H1 (cell line): ENCODE data around the gene CCDC7. TPM values are rescaled to one million over a fixed set of nuclear protein-coding genes. Genes with fewer than 3 reads are reported as not detected.
A peak's percentile ranks its signal among the peaks of the same experiment; 100 is the strongest.

Experiments used
- CTCF ChIA-PET: fragments of 300-600 bp; sonication (Branson Sonifier 250); formaldehyde crosslinking; loops from one replicate; lab custom pipeline; 2021; ENCODE audit not compliant: partially characterized antibody; lab: Charles Lee
- POLR2A ChIA-PET: fragments of 300-600 bp; sonication (Branson Sonifier 250); formaldehyde crosslinking; loops from one replicate; lab custom pipeline; 2021; ENCODE audit warnings: inconsistent platforms; ENCODE audit not compliant: partially characterized antibody; lab: Charles Lee
- DNase-seq, 2 experiments: peaks; one replicate each; pipeline versions ENCODE4 v3.0.0 to v3.0.0-alpha.2; 2010 to 2022; ENCODE audit warnings: low spot score in 2 of 2, low read depth in 1 of 2, mixed read lengths in 1 of 2
- FAIRE-seq: peaks from 2 replicates; lab custom pipeline; 2011; peaks lifted over from hg19 to GRCh38; lab: Jason Lieb, UNC
- H2AFZ ChIP-seq: 2 replicates; pipeline ENCODE4 v1.8.1; 2012; ENCODE audit warnings: low read length, inconsistent platforms
- H2AK5ac ChIP-seq: 2 replicates; pipeline ENCODE4 v1.6.1; 2013; ENCODE audit warnings: low read depth, low read length
- H2BK120ac ChIP-seq: replicated peaks from 2 replicates; pipeline ENCODE3; 2013; ENCODE audit warnings: low read depth, low read length, inconsistent platforms
- H2BK12ac ChIP-seq: 2 replicates; pipeline ENCODE4 v1.6.1; 2013; ENCODE audit warnings: low read depth, low read length
- H2BK15ac ChIP-seq: 2 replicates; pipeline ENCODE4 v1.6.1; 2013; ENCODE audit warnings: low read length
- H2BK20ac ChIP-seq: 2 replicates; pipeline ENCODE4 v1.6.1; 2013; ENCODE audit warnings: low read length
- H2BK5ac ChIP-seq: 2 replicates; pipeline ENCODE4 v1.6.1; 2013; ENCODE audit warnings: low read depth, low read length
- H3K14ac ChIP-seq: 2 replicates; pipeline ENCODE4 v1.6.1; 2013; ENCODE audit warnings: inconsistent platforms; ENCODE audit not compliant: insufficient read length
- H3K18ac ChIP-seq: 2 replicates; pipeline ENCODE4 v1.6.1; 2013; ENCODE audit warnings: low read length; ENCODE audit errors: extremely low read depth
- H3K23ac ChIP-seq: 2 replicates; pipeline ENCODE4 v1.6.1; 2013; ENCODE audit warnings: inconsistent platforms; ENCODE audit not compliant: insufficient read length
- H3K23me2 ChIP-seq: 2 replicates; pipeline ENCODE4 v1.6.1; 2013; ENCODE audit warnings: low read depth, low read length
- H3K27ac ChIP-seq: 2 replicates; pipeline ENCODE4 v1.6.1; 2011; ENCODE audit warnings: low read depth, low read length, inconsistent platforms
- H3K27me3 ChIP-seq, 4 experiments: replicated peaks in 1 of 4; 1 replicate in 1 of 4; 2 replicates in 3 of 4; pipeline versions ENCODE4 v1.6.1 to v1.8.1; 2011 to 2013; ENCODE audit warnings: low read length in 3 of 4, mild to moderate bottlenecking in 3 of 4, inconsistent platforms in 2 of 4, mixed read lengths in 2 of 4, moderate library complexity in 1 of 4; ENCODE audit not compliant: control insufficient read depth in 3 of 4, insufficient read depth in 3 of 4; ENCODE audit errors: extremely low read depth in 1 of 4
- H3K36me3 ChIP-seq, 4 experiments: 2 replicates each; pipeline versions ENCODE4 v1.6.1 to v1.8.1; 2011 to 2013; ENCODE audit warnings: mild to moderate bottlenecking in 4 of 4, low read length in 3 of 4, moderate library complexity in 2 of 4, control low read depth in 1 of 4, inconsistent platforms in 1 of 4; ENCODE audit not compliant: insufficient read depth in 4 of 4, control insufficient read depth in 2 of 4
- H3K4ac ChIP-seq: replicated peaks from 2 replicates; pipeline ENCODE3; 2013; ENCODE audit warnings: low read length, low read depth, mixed read lengths, inconsistent platforms; ENCODE audit not compliant: insufficient read length
- H3K4me1 ChIP-seq, 4 experiments: replicated peaks in 1 of 4; 1 replicate in 1 of 4; 2 replicates in 3 of 4; pipeline versions ENCODE4 v1.6.1 to v1.8.1; 2011 to 2013; ENCODE audit warnings: low read length in 3 of 4, inconsistent platforms in 2 of 4, mixed read lengths in 1 of 4; ENCODE audit not compliant: insufficient read depth in 4 of 4, control insufficient read depth in 3 of 4
- H3K4me2 ChIP-seq, 2 experiments: 2 replicates each; pipeline versions ENCODE4 v1.6.1 to v1.8.1; 2011 to 2013; ENCODE audit warnings: low read depth in 2 of 2, low read length in 2 of 2, control low read depth in 1 of 2, inconsistent platforms in 1 of 2, mild to moderate bottlenecking in 1 of 2; ENCODE audit not compliant: insufficient read depth in 1 of 2
- H3K4me3 ChIP-seq, 4 experiments: fragments of 200-600, 300-600 bp in 1 of 4; sonication (generic), shearing (Covaris generic), sonication (Bioruptor Twin) in 1 of 4; 2 replicates each; pipeline versions ENCODE4 v1.5.1 to v1.8.1; 2011 to 2016; ENCODE audit warnings: low read length in 4 of 4, low read depth in 3 of 4, control low read depth in 2 of 4, inconsistent platforms in 2 of 4, mild to moderate bottlenecking in 2 of 4, mixed read lengths in 1 of 4, moderate library complexity in 1 of 4; ENCODE audit not compliant: insufficient read depth in 2 of 4; ENCODE audit errors: extremely low read depth in 1 of 4
- H3K56ac ChIP-seq: replicated peaks from 2 replicates; pipeline ENCODE3; 2013; ENCODE audit warnings: low read depth, mild to moderate bottlenecking, mixed read lengths, low read length, inconsistent platforms; ENCODE audit not compliant: insufficient read length
- H3K79me1 ChIP-seq: 2 replicates; pipeline ENCODE4 v1.6.1; 2013; ENCODE audit warnings: low read depth, low read length, control low read depth
- H3K79me2 ChIP-seq, 2 experiments: 2 replicates each; pipeline versions ENCODE4 v1.6.1 to v1.8.1; 2012 to 2013; ENCODE audit warnings: low read length in 2 of 2, mild to moderate bottlenecking in 2 of 2, inconsistent platforms in 1 of 2; ENCODE audit not compliant: insufficient read depth in 2 of 2, control insufficient read depth in 1 of 2
- H3K9ac ChIP-seq, 4 experiments: replicated peaks in 1 of 4; 1 replicate in 1 of 4; 2 replicates in 3 of 4; pipeline versions ENCODE4 v1.6.1 to v1.8.1; 2011 to 2013; ENCODE audit warnings: low read depth in 3 of 4, low read length in 3 of 4, control low read depth in 2 of 4, mild to moderate bottlenecking in 2 of 4, moderate library complexity in 2 of 4, inconsistent platforms in 1 of 4; ENCODE audit errors: extremely low read depth in 1 of 4
- H3K9me3 ChIP-seq, 2 experiments: 2 replicates each; pipeline versions ENCODE4 v1.6.1 to v1.8.1; 2012 to 2013; ENCODE audit warnings: mild to moderate bottlenecking in 2 of 2, moderate library complexity in 2 of 2, control low read depth in 1 of 2, inconsistent platforms in 1 of 2, low read depth in 1 of 2, low read length in 1 of 2, mixed read lengths in 1 of 2; ENCODE audit not compliant: insufficient read depth in 2 of 2
- H4K20me1 ChIP-seq, 2 experiments: replicated peaks in 1 of 2; 2 replicates each; pipeline versions ENCODE3 to v1.8.1; 2011 to 2013; ENCODE audit warnings: inconsistent platforms in 2 of 2, low read length in 2 of 2, mild to moderate bottlenecking in 1 of 2; ENCODE audit not compliant: insufficient read depth in 2 of 2, control insufficient read depth in 1 of 2
- H4K5ac ChIP-seq: 2 replicates; pipeline ENCODE4 v1.6.1; 2013; ENCODE audit warnings: low read length, low read depth, mixed read lengths, inconsistent platforms; ENCODE audit not compliant: insufficient read length
- H4K8ac ChIP-seq: 2 replicates; pipeline ENCODE4 v1.8.0; 2013; ENCODE audit warnings: mild to moderate bottlenecking, moderate library complexity, low read length, inconsistent platforms; ENCODE audit not compliant: insufficient read depth; ENCODE audit errors: extremely low read depth
- H4K91ac ChIP-seq: replicated peaks from 2 replicates; pipeline ENCODE3; 2013; ENCODE audit warnings: low read length, mixed read lengths, inconsistent platforms; ENCODE audit not compliant: insufficient read length
- ATF3 ChIP-seq: IDR thresholded peaks from 2 replicates; pipeline ENCODE4 v1.6.1; 2011; ENCODE audit warnings: low read depth, mild to moderate bottlenecking, low read length; ENCODE audit not compliant: insufficient read depth
- CEBPB ChIP-seq: IDR thresholded peaks from 2 replicates; pipeline ENCODE4 v1.6.1; 2012; ENCODE audit warnings: low read depth, low read length
- CHD1 ChIP-seq: IDR thresholded peaks from 2 replicates; pipeline ENCODE4 v1.6.1; 2012; ENCODE audit warnings: low read depth, low read length, improper control_type of control experiment
- E2F6 ChIP-seq: IDR thresholded peaks from 2 replicates; pipeline ENCODE4 v1.6.1; 2012; ENCODE audit warnings: inconsistent platforms
- HDAC2 ChIP-seq, 2 experiments: fragments of 300-600 bp in 1 of 2; sonication (generic) in 1 of 2; IDR thresholded peaks; 2 replicates each; pipeline ENCODE4 v1.6.1; 2011 to 2012; ENCODE audit warnings: low read depth in 2 of 2, low read length in 2 of 2, mild to moderate bottlenecking in 2 of 2, moderate library complexity in 2 of 2, borderline replicate concordance in 1 of 2, inconsistent platforms in 1 of 2
- KDM1A ChIP-seq: fragments of 200-600, 300-600 bp; sonication (generic); IDR thresholded peaks from 2 replicates; pipeline ENCODE4 v1.7.1; 2016; ENCODE audit warnings: mild to moderate bottlenecking, low read length, borderline replicate concordance
- POLR2AphosphoS5 ChIP-seq: IDR thresholded peaks from 2 replicates; pipeline ENCODE4 v1.6.1; 2011; ENCODE audit warnings: low read depth, low read length
- RAD21 ChIP-seq, 2 experiments: IDR thresholded peaks in 1 of 2; conservative IDR thresholded peaks in 1 of 2; 2 replicates each; pipeline ENCODE4 v1.6.1; 2011; ENCODE audit warnings: low read depth in 2 of 2, low read length in 2 of 2, improper control_type of control experiment in 1 of 2, inconsistent platforms in 1 of 2, mild to moderate bottlenecking in 1 of 2, moderate library complexity in 1 of 2
- RNF2 ChIP-seq: fragments of 200-900, 300-1000 bp; sonication (generic); IDR thresholded peaks from 2 replicates; pipeline ENCODE4 v1.7.1; 2016; ENCODE audit warnings: borderline replicate concordance, low read depth, mild to moderate bottlenecking, antibody characterized with exemption, low read length; ENCODE audit not compliant: poor library complexity, severe bottlenecking; ENCODE audit errors: missing control alignments
- SIRT6 ChIP-seq: IDR thresholded peaks from one replicate; pipeline ENCODE4 v1.7.1; 2012; ENCODE audit warnings: low read length, inconsistent platforms
- SP1 ChIP-seq: IDR thresholded peaks from 2 replicates; pipeline ENCODE4 v1.6.1; 2011; ENCODE audit warnings: low read depth, low read length
- TCF12 ChIP-seq: IDR thresholded peaks from 2 replicates; pipeline ENCODE4 v1.6.1; 2011; ENCODE audit warnings: low read depth, mild to moderate bottlenecking, low read length
- YY1 ChIP-seq: IDR thresholded peaks from 2 replicates; pipeline ENCODE4 v1.6.1; 2011; ENCODE audit warnings: low read depth, mild to moderate bottlenecking, low read length
- ZNF274 ChIP-seq: IDR thresholded peaks from 2 replicates; pipeline ENCODE4 v1.7.0; 2012; ENCODE audit warnings: low read length, borderline replicate concordance; ENCODE audit errors: extremely low read depth
- polyA plus RNA-seq, 7 experiments: library from polyadenylated mRNA; depleted of rRNA in 3 of 7; stranded (reverse) in 5 of 7; unstranded in 2 of 7; fragments of >200 nt in 5 of 7; fragments of 200-250 nt in 2 of 7; gene quantifications; 1 replicate in 5 of 7; 2 replicates in 1 of 7; 4 replicates in 1 of 7; pipeline versions ENCODE4 v1.2.1 to v1.2.3, GENCODE V29; 2011 to 2013; ENCODE audit warnings: missing spikeins in 2 of 7, mixed read lengths in 2 of 7
- total RNA-seq: library from RNA; stranded (reverse); fragmentation: NEBNext Ultra II Directional; extraction: Animal tissue kit (Norgen Biotek cat#: 25700); gene quantifications from 2 replicates; pipeline ENCODE4 v1.2.1, GENCODE V29; 2021

The CCDC7 gene
- total and polyA plus RNA-seq, 2 of the 8 experiments (the other 6 are each of a cell fraction or from before 2014, with no cell fraction given): 0.18 to 0.74 TPM

- Histone ChIP-seq H3K4me2 (no peak overlapping the region), H2AFZ (peak overlapping the region; percentile 84; the same call in 1 of the 2 replicates), H4K20me1 (no peaks in the 10 kb centered on the region), H4K8ac (no peak overlapping the region), H2BK20ac (no peak overlapping the region), H3K18ac (no peak overlapping the region), H2AK5ac (no peak overlapping the region), H4K5ac (no peak overlapping the region), H3K23me2 (no peaks in the 10 kb centered on the region), H2BK120ac (no peak overlapping the region), H3K79me1 (no peaks in the 10 kb centered on the region), H2BK15ac (no peak overlapping the region), H3K9me3 (peaks cover 0 to 3% of the 10 kb centered on the region in 2 experiments; a peak in 2 of 4 replicates), H3K56ac (no peak overlapping the region), H3K79me2 (no peaks in the 10 kb centered on the region), H3K27me3 (no peaks in the 10 kb centered on the region), H3K9ac (no peak overlapping the region), H2BK5ac (no peak overlapping the region), H3K4me1 (no peaks in the 10 kb centered on the region), H3K14ac (no peak overlapping the region), H3K36me3 (no peaks in the 10 kb centered on the region), H4K91ac (no peak overlapping the region), H2BK12ac (no peak overlapping the region), H3K27ac (no peak overlapping the region), H3K23ac (no peak overlapping the region), H3K4ac (no peak overlapping the region), H3K4me3 (no peak overlapping the region)
- DNase-seq: no peak
- CTCF ChIA-PET: interaction anchor here (0.7 to 1.3 kb wide), 2 partner anchors 19 to 166 kb away, joined by 3 read pairs; no protein-coding TSS in a partner anchor
- FAIRE-seq: no peak
- POLR2A ChIA-PET: no interaction called here
- TF ChIP-seq CEBPB: no peak
- no peak for TF ChIP-seq RAD21 (IDR thresholded peaks at IDR 0.05 in 1 of 2, conservative IDR thresholded peaks at IDR 0.05 in 1 of 2; ENCODE audit: low read depth in 2 of 2, low read length in 2 of 2)
- no peak for TF ChIP-seq SP1
- TF ChIP-seq KDM1A: no peak
- no peak for TF ChIP-seq ZNF274
- no peak for TF ChIP-seq RNF2
- TF ChIP-seq YY1: no peak
- no peak for TF ChIP-seq TCF12
- TF ChIP-seq E2F6: no peak
- TF ChIP-seq POLR2AphosphoS5: no peak
- no peak for TF ChIP-seq HDAC2 (IDR thresholded peaks at IDR 0.05; ENCODE audit: borderline replicate concordance in 1 of 2, low read depth in 2 of 2, low read length in 2 of 2)
- TF ChIP-seq ATF3: no peak
- TF ChIP-seq SIRT6: no peak
- TF ChIP-seq CHD1: no peak
These were observed 184.0 kb downstream of the CCDC7 start for GRCh38 chr10:32629910-32630309.
